Measurements from ENCODE around the gene NKX3-2. TPM values are rescaled to one million over a fixed set of nuclear protein-coding genes. Genes with fewer than 3 reads are reported as not detected.

NKX3-2 gene
- total RNA-seq, 1 experiment from 2014 or later = 0.07 TPM

GRCh38 chr4:13544606-13545393, 492 bp upstream of the NKX3-2 start:
- Histone ChIP-seq H3F3A (ENCODE audit: low read length, unreplicated experiment) (no peaks in the 10 kb centered on the region), H3K36me3 (ENCODE audit: low read depth, low read length) (no peaks in the 10 kb centered on the region), H3K4me3 (ENCODE audit: low read length) (peak overlapping the region; percentile 75), H3K4me2 (ENCODE audit: low read length) (peak overlapping the region; percentile 95), H3K9me3 (ENCODE audit: low read length) (no peaks in the 10 kb centered on the region), H3K9ac (ENCODE audit: low read length) (no peak overlapping the region), H3K9me2 (replicated peaks; ENCODE audit: low read length) (no peaks in the 10 kb centered on the region), H2AFZ (ENCODE audit: low read length) (peak overlapping the region; percentile 97), H3K27ac (ENCODE audit: low read length) (no peak overlapping the region), H3K27me3 (ENCODE audit: low read length) (peaks cover 37% of the 10 kb centered on the region), H3K4me1 (ENCODE audit: insufficient read depth, low read length) (peaks cover 8% of the 10 kb centered on the region), H4K20me1 (ENCODE audit: low read length) (no peaks in the 10 kb centered on the region), H3K79me2 (ENCODE audit: low read length) (no peaks in the 10 kb centered on the region)
- DNase-seq (peak; percentile 68), ATAC-seq (peak; percentile 89)
- ChIA-PET POLR2A (ENCODE audit: unreplicated experiment) (no interaction called here), CTCF (no interaction called here)
- no TSS peak for BruUV-seq (replicated peaks)
- TF ChIP-seq CTCF (conservative IDR thresholded peaks at IDR 0.05; ENCODE audit: low read depth, low read length) = no peak
- intact Hi-C loops (cut with micrococcal nuclease) = loop anchor here (1.0 to 5.0 kb wide), 2 partner anchors 62 to 692 kb away; partner anchors contain the start of gene RAB28

- no peaks in the 10 kb centered on the region for H3F3A ChIP-seq (ENCODE audit: low read length, unreplicated experiment)
- intact Hi-C loops (cut with micrococcal nuclease) = no loop called here
- H3K9me3 ChIP-seq (ENCODE audit: low read length) = no peaks in the 10 kb centered on the region
- no peak overlapping the region for H3K4me2 ChIP-seq (ENCODE audit: low read length)
- POLR2A ChIA-PET (ENCODE audit: unreplicated experiment) = no interaction called here
- H3K27me3 ChIP-seq (ENCODE audit: low read length) = peaks cover 45% of the 10 kb centered on the region
- H3K79me2 ChIP-seq (ENCODE audit: low read length) = no peaks in the 10 kb centered on the region
- H3K4me1 ChIP-seq (ENCODE audit: insufficient read depth, low read length) = peaks cover 5% of the 10 kb centered on the region
- no peaks in the 10 kb centered on the region for H3K36me3 ChIP-seq (ENCODE audit: low read depth, low read length)
- H3K9ac ChIP-seq (ENCODE audit: low read length) = no peak overlapping the region
- no peak overlapping the region for H3K4me3 ChIP-seq (ENCODE audit: low read length)
- TF ChIP-seq EZH2phosphoT487 (IDR thresholded peaks at IDR 0.05; ENCODE audit: borderline replicate concordance, low read length) = no peak
- TF ChIP-seq EZH2 (IDR thresholded peaks at IDR 0.05; ENCODE audit: low read length, unreplicated experiment) = no peak
- TF ChIP-seq CTCF (conservative IDR thresholded peaks at IDR 0.05; ENCODE audit: low read depth, low read length) = no peak
- no TSS peak for BruUV-seq (replicated peaks)
- CTCF ChIA-PET = no interaction called here
- H3K9me2 ChIP-seq (replicated peaks; ENCODE audit: low read length) = no peaks in the 10 kb centered on the region
- ATAC-seq = no peak
- no peaks in the 10 kb centered on the region for H4K20me1 ChIP-seq (ENCODE audit: low read length)
- no peak overlapping the region for H2AFZ ChIP-seq (ENCODE audit: low read length)
- no peak overlapping the region for H3K27ac ChIP-seq (ENCODE audit: low read length)
- no peak for DNase-seq
These were observed 1.1 kb downstream of the NKX3-2 start for GRCh38 chr4:13543032-13543838.

GRCh38 chr4:13542577-13543031, 1.7 kb downstream of the NKX3-2 start:
- ChIA-PET POLR2A (ENCODE audit: unreplicated experiment) (no interaction called here), CTCF (no interaction called here)
- H3K4me3 ChIP-seq (ENCODE audit: low read length) = no peak overlapping the region
- no peaks in the 10 kb centered on the region for H3K9me3 ChIP-seq (ENCODE audit: low read length)
- H3K9me2 ChIP-seq (replicated peaks; ENCODE audit: low read length) = no peaks in the 10 kb centered on the region
- ATAC-seq (no peak), DNase-seq (no peak)
- intact Hi-C loops (cut with micrococcal nuclease) = no loop called here
- no peak overlapping the region for H3K9ac ChIP-seq (ENCODE audit: low read length)
- H3K4me1 ChIP-seq (ENCODE audit: insufficient read depth, low read length) = peaks cover 5% of the 10 kb centered on the region
- H3K79me2 ChIP-seq (ENCODE audit: low read length) = no peaks in the 10 kb centered on the region
- H3K4me2 ChIP-seq (ENCODE audit: low read length) = no peak overlapping the region
- TF ChIP-seq EZH2phosphoT487 (IDR thresholded peaks at IDR 0.05; ENCODE audit: borderline replicate concordance, low read length) = no peak
- TF ChIP-seq EZH2 (IDR thresholded peaks at IDR 0.05; ENCODE audit: low read length, unreplicated experiment) = no peak
- no peak for TF ChIP-seq CTCF (conservative IDR thresholded peaks at IDR 0.05; ENCODE audit: low read depth, low read length)
- H3F3A ChIP-seq (ENCODE audit: low read length, unreplicated experiment) = no peaks in the 10 kb centered on the region
- H2AFZ ChIP-seq (ENCODE audit: low read length) = no peak overlapping the region
- peaks cover 45% of the 10 kb centered on the region for H3K27me3 ChIP-seq (ENCODE audit: low read length)
- BruUV-seq (replicated peaks) = no TSS peak
- no peaks in the 10 kb centered on the region for H3K36me3 ChIP-seq (ENCODE audit: low read depth, low read length)
- H3K27ac ChIP-seq (ENCODE audit: low read length) = no peak overlapping the region
- no peaks in the 10 kb centered on the region for H4K20me1 ChIP-seq (ENCODE audit: low read length)
